PC-3 (cell line): ENCODE results near the gene RARA.

Source experiments
- EZH2 ChIP-seq: fragments of 300-600 bp; sonication (generic); IDR thresholded peaks from one replicate; pipeline ENCODE4 v1.6.1; 2017; ENCODE audit warnings: antibody characterized with exemption, mild to moderate bottlenecking, low read length; ENCODE audit not compliant: unreplicated experiment
- TF ChIP-seq, protein P1 (sequence below): fragments of 300-600 bp; sonication (generic); conservative IDR thresholded peaks from 2 replicates; pipeline ENCODE4 v1.5.1; 2017; ENCODE audit warnings: antibody characterized with exemption, low read depth, mild to moderate bottlenecking, low read length

DNA sequence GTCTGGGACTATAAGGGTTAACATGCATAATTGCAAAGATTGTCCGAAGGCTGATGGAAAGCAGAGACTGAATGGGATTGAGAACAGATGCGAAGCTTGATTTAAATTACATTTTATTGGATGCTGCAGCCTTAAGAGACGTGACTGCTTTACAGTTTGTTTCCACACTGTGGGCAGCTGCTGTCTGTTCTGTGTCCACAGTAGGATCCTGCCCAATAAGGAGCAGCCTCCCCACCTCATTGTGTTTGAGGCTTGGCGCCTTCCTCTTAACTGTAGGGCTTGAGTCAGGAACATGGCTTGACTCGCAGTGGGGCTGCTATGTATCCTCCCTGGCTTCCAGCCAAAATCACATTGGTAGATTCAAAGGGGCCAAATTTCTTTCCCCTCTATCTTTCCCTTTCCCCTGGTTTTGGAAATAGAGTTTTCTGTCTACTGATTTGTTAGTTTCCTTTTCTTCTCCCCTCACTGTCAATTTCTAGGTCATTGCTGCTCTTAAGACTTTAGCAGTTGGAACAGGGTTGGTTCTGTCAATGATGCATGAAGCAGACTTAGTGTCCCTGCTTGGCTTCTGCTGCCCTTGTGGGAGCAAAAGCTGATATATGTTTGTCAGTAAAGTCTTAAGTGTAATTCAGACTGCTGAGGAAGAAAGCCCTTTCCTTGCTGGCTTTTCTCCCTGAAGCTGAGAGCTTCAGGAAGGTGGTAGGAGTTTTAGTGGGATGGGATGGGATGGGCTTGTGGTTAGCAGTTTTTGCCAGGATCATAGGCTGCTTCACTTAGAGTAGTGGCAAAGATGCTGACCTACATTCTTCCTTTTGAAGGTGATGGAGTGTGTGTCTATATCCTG, 5.0 kb upstream of the RARA start:
- TF ChIP-seq, protein P1, sequence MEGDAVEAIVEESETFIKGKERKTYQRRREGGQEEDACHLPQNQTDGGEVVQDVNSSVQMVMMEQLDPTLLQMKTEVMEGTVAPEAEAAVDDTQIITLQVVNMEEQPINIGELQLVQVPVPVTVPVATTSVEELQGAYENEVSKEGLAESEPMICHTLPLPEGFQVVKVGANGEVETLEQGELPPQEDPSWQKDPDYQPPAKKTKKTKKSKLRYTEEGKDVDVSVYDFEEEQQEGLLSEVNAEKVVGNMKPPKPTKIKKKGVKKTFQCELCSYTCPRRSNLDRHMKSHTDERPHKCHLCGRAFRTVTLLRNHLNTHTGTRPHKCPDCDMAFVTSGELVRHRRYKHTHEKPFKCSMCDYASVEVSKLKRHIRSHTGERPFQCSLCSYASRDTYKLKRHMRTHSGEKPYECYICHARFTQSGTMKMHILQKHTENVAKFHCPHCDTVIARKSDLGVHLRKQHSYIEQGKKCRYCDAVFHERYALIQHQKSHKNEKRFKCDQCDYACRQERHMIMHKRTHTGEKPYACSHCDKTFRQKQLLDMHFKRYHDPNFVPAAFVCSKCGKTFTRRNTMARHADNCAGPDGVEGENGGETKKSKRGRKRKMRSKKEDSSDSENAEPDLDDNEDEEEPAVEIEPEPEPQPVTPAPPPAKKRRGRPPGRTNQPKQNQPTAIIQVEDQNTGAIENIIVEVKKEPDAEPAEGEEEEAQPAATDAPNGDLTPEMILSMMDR = no peak
- TF ChIP-seq EZH2 = no peak
